HG03558 (cell line): Measurements from ENCODE around the gene LSM5.
"Not testable (repeated sequence)": the region's sequence is repeated elsewhere in the genome, so short reads cannot be mapped to it uniquely, and the experiment has no call there.

Experiments used
- ATAC-seq: cut with Tn5 transposase; IDR thresholded peaks from one replicate; pipeline ENCODE4 v1.9.1; 2021; ENCODE audit warnings: moderate number of reproducible peaks; ENCODE audit not compliant: unreplicated experiment; ENCODE audit errors: extremely low read depth

The LSM5 gene

GRCh38 chr7:32506266-32507054 is 16.3 kb upstream of the LSM5 start:
- ATAC-seq = peak; percentile 66

GRCh38 chr7:32502728-32503127 is 12.5 kb upstream of the LSM5 start:
- ATAC-seq = no peak

GRCh38 chr7:32501522-32501921 is 11.3 kb upstream of the LSM5 start:
- ATAC-seq = no peak

- ATAC-seq = no peak
Measured at GRCh38 chr7:32500922-32501341, 10.8 kb upstream of the LSM5 start.

- not testable (repeated sequence) for ATAC-seq
Measured at GRCh38 chr7:32500216-32500615, 10.0 kb upstream of the LSM5 start.

- not testable (repeated sequence) for ATAC-seq
Measured at GRCh38 chr7:32499755-32500154, 9.6 kb upstream of the LSM5 start.

GRCh38 chr7:32496052-32496813 is 6.1 kb upstream of the LSM5 start:
- ATAC-seq = no peak

GRCh38 chr7:32495298-32496051 is 5.3 kb upstream of the LSM5 start, which contains the start of gene AVL9:
TSS of gene AVL9 (plus strand) at chr7:32495489. CDS start at chr7:32495710, 221 bp downstream.
- peak; percentile 79 for ATAC-seq

GRCh38 chr7:32494946-32495297 is 4.7 kb upstream of the LSM5 start:
- ATAC-seq = peak; percentile 1

- ATAC-seq = no peak
Measured at GRCh38 chr7:32489788-32490126, 423 bp downstream of the LSM5 start.

- ATAC-seq = no peak
Measured at GRCh38 chr7:32481921-32482320, 8.3 kb downstream of the LSM5 start.

- ATAC-seq = no peak
Measured at GRCh38 chr7:32481176-32481575, 9.0 kb downstream of the LSM5 start.

- no peak for ATAC-seq
Measured at GRCh38 chr7:32479574-32480200, 10.5 kb downstream of the LSM5 start.

- no peak for ATAC-seq
Measured at GRCh38 chr7:32477649-32477980, 12.6 kb downstream of the LSM5 start.

GRCh38 chr7:32476816-32477648 is 13.1 kb downstream of the LSM5 start:
- ATAC-seq = no peak

- no peak for ATAC-seq
Measured at GRCh38 chr7:32474008-32474407, 16.2 kb downstream of the LSM5 start.

GRCh38 chr7:32472015-32472414 is 18.2 kb downstream of the LSM5 start:
- ATAC-seq = no peak

GRCh38 chr7:32470871-32471270 is 19.3 kb downstream of the LSM5 start:
- ATAC-seq = no peak

- not testable (repeated sequence) for ATAC-seq
Measured at GRCh38 chr7:32470004-32470403, 20.2 kb downstream of the LSM5 start.
